Stimulated activated CD4-positive, alpha-beta T cell treated with anti-CD3 and anti-CD28 coated beads, Interleukin-4, amount 100 ng/mL, for 1 hour (primary cell): ENCODE results near the gene CRIM1.

Experiments used
- DNase-seq: peaks from one replicate; pipeline ENCODE4 v3.0.0-alpha.2; 2020

The CRIM1 gene

GRCh38 chr2:36526226-36526625 is 170.6 kb downstream of the CRIM1 start:
- no peak for DNase-seq

- DNase-seq: no peak
Measured at GRCh38 chr2:36528274-36528673, 172.7 kb downstream of the CRIM1 start.

- no peak for DNase-seq
Measured at GRCh38 chr2:36528766-36529392, 173.3 kb downstream of the CRIM1 start.

GRCh38 chr2:36530178-36530982 is 174.8 kb downstream of the CRIM1 start:
- DNase-seq: no peak

GRCh38 chr2:36530983-36531354 is 175.4 kb downstream of the CRIM1 start:
- no peak for DNase-seq

GRCh38 chr2:36534275-36534799 is 178.8 kb downstream of the CRIM1 start:
- DNase-seq: no peak

GRCh38 chr2:36535099-36535498 is 179.5 kb downstream of the CRIM1 start:
- no peak for DNase-seq

- no peak for DNase-seq
Measured at GRCh38 chr2:36536776-36537175, 181.2 kb downstream of the CRIM1 start.

GRCh38 chr2:36538335-36538734 is 182.8 kb downstream of the CRIM1 start:
- no peak for DNase-seq

GRCh38 chr2:36539631-36540030 is 184.1 kb downstream of the CRIM1 start:
- no peak for DNase-seq

- DNase-seq: no peak
Measured at GRCh38 chr2:36540986-36541754, 185.6 kb downstream of the CRIM1 start.

- no peak for DNase-seq
Measured at GRCh38 chr2:36541891-36542595, 186.5 kb downstream of the CRIM1 start.

- no peak for DNase-seq
Measured at GRCh38 chr2:36544638-36545338, 189.2 kb downstream of the CRIM1 start.

- DNase-seq: no peak
Measured at GRCh38 chr2:36545871-36546416, 190.4 kb downstream of the CRIM1 start.

- DNase-seq: no peak
Measured at GRCh38 chr2:36547906-36548305, 192.3 kb downstream of the CRIM1 start.

GRCh38 chr2:36549165-36549574 is 193.6 kb downstream of the CRIM1 start:
- no peak for DNase-seq

- no peak for DNase-seq
Measured at GRCh38 chr2:36550006-36550405, 194.4 kb downstream of the CRIM1 start.

GRCh38 chr2:36553683-36554082 is 198.1 kb downstream of the CRIM1 start:
- DNase-seq: no peak

- DNase-seq: no peak
Measured at GRCh38 chr2:36554531-36554930, 199.0 kb downstream of the CRIM1 start.

GRCh38 chr2:36555789-36556188 is 200.2 kb downstream of the CRIM1 start:
- no peak for DNase-seq

GRCh38 chr2:36556842-36557241 is 201.3 kb downstream of the CRIM1 start:
- no peak for DNase-seq
